GM19035 (cell line): ENCODE measurements around the gene TBC1D24.
"Not testable (repeated sequence)": the region's sequence is repeated elsewhere in the genome, so short reads cannot be mapped to it uniquely, and the experiment has no call there.

Experiments used
- ATAC-seq: cut with Tn5 transposase; IDR thresholded peaks from one replicate; pipeline ENCODE4 v1.9.1; 2021; ENCODE audit not compliant: unreplicated experiment

TBC1D24 gene

GRCh38 chr16:2554709-2555425 lies 79.9 kb downstream of the TBC1D24 start:
- not testable (repeated sequence) for ATAC-seq
